GM12875 (cell line): ENCODE results near the gene COL5A1.

Source experiments
- H3K4me3 ChIP-seq: one replicate; pipeline ENCODE4 v1.5.1; 2011; ENCODE audit warnings: low read depth, low read length, control low read depth
- CTCF ChIP-seq: IDR thresholded peaks from 2 replicates; pipeline ENCODE4 v1.5.1; 2011; ENCODE audit warnings: low read depth, mild to moderate bottlenecking, control low read depth, inconsistent platforms, low read length, moderate library complexity, borderline replicate concordance; ENCODE audit not compliant: insufficient read depth

Gene COL5A1

DNA sequence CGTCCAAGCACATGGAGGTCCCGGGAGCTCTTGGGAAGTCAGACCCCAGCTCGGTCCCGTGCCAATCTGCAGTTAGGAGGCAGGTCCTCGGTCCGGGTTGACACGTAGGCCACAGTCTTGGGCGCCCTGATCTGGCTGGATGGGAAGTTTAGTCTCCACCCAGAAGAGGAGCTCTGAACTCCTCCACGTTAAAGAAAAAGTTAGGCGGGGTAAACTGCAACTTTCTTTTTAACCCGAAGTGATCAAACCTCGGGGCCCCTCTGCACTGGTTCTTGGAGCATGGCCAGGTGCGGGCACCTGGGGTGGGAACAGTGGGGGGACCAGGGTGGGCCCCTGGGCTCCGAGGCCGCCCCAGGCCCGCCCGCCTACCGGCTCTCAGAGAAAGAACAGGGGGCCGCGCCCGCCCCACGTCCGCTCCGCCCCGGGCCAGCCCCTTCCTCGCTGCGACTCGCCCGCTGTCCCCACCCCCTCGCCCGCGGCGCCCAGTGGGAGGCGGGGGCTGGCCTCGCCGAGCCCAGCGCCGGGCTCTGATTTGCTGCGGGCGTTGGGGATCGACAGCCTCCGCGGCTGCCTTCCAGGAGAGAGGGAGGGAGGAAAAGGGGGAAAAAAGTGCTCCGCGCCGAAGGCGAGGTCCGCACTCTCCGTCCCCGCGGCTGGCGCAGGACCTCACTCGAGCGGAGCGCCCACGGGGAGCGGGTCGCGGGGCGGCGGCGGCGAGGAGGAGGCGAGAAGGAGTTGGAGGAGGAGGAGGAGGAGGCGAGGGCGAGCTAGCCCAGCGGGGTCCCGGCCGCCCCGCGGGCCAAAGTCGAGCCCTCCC, at the start of gene COL5A1:
Gene COL5A1 (plus strand): TSS at position 631 of the 817 bp plus-strand sequence. CDS start 385 bp downstream, outside the sequence.
- TF ChIP-seq CTCF: no peak
- H3K4me3 ChIP-seq: no peak within 1 kb of the TSS

GRCh38 chr9:134592018-134592818, 49.4 kb upstream of the COL5A1 start:
- TF ChIP-seq CTCF: no peak
- H3K4me3 ChIP-seq: no peak overlapping the region

- no peak for TF ChIP-seq CTCF
Observed at GRCh38 chr9:134592819-134593200, 48.8 kb upstream of the COL5A1 start.

DNA sequence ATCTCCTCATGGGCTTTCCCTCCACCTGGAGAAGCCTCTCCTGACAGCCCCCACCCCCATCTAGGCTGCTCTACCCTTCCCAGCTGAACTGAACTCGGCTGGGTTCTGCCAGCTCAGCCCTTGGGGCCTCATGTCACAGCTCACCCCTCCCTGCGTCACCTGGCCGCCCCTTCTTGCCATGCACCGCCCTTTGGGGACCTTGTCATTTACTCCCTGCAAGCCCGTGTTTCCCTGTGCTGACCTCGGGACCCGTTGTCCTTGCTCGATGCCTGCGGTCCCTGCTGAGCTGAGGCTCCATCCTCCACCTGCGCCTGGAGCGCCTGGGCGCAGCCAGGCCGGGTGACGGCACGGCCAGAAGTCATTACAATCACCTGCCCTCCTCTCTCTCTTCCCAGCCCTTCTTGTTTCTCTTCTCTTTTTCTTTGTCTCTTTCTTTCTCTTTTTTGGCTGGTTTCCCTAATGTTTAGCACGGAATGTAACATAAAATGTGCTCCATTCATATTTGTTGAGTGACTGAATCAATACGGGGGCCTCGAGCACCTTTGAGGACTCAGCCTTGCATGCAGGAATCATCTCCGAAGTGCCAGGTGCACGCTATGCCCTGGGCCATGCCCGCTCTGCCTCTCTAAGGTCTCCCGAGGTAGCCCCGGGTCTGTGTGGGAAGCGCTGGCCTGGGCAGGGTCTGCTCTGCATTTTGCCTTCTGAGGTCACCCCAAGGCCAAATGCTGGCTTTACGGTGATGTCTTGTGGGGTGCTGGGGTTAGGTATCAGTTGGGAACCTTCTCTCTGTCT, 48.1 kb upstream of the COL5A1 start:
- no peak overlapping the region for H3K4me3 ChIP-seq
- TF ChIP-seq CTCF: no peak

More at GRCh38 chr9:134592819-134593200, 48.8 kb upstream of the COL5A1 start:
- H3K4me3 ChIP-seq: no peak overlapping the region

GRCh38 chr9:134594078-134594941, 47.3 kb upstream of the COL5A1 start:
- H3K4me3 ChIP-seq: no peak overlapping the region
- no peak for TF ChIP-seq CTCF

- H3K4me3 ChIP-seq: no peak overlapping the region
- TF ChIP-seq CTCF: no peak
Observed at GRCh38 chr9:134595014-134595413, 46.6 kb upstream of the COL5A1 start.
